Middle frontal gyrus (tissue), 1 donor: ENCODE measurements around the gene ARF4.

Experiments
- DNase-seq: peaks from one replicate; pipeline ENCODE4 v3.0.0-alpha.2; 2015; ENCODE audit warnings: low spot score; ENCODE audit errors: extremely low spot score

The ARF4 gene

DNA sequence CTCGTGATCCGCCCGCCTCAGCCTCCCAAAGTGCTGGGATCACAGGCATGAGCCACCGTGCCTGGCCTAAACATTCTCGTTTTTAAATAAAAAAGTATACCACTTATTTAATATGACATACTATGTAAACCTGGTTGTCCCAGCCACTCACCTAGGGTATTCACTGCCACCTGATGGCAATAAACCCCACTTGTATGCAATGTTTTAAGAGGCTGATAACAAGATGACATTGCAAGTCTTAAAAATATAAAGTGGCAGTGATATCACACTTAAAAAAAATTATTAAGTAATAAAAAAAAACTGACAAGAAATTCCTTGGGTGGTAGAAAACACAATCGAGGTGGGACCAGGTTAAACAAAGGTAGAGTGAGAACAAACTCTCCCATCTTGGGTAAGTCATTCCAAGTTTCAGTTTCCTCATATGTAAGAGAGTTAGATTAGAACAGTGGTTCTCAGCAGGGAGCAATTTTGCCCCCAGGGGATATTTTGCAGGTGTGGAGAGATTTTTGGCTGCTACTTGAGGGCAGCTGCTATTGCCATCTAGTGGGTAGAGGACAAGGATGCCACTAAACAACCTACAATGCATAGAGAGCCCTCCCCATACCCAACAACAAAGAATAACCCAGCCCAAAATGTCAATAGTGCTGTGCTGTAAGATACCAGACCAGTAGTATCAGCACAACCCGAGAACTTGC lies 14.5 kb downstream of the ARF4 start:
- DNase-seq: no peak

DNA sequence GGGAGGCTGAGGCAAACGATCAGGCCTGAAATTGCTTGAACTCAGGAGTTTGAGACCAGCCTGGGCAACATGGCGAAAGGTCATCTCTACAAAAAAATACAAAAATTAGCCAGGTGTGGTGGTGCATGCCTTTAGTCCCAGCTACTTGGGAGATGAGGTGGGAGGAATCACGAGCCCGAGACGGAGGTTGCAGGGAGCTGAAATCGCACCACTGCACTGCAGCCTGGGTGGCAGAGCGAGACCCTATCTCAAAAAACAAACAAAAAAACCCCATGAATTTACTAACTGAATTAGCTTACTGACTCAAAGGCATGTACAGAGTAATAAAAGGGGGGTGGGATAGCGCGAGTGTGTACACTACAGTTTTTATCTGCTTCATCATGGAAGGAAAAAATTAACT lies 19.3 kb downstream of the ARF4 start:
- DNase-seq: no peak

DNA sequence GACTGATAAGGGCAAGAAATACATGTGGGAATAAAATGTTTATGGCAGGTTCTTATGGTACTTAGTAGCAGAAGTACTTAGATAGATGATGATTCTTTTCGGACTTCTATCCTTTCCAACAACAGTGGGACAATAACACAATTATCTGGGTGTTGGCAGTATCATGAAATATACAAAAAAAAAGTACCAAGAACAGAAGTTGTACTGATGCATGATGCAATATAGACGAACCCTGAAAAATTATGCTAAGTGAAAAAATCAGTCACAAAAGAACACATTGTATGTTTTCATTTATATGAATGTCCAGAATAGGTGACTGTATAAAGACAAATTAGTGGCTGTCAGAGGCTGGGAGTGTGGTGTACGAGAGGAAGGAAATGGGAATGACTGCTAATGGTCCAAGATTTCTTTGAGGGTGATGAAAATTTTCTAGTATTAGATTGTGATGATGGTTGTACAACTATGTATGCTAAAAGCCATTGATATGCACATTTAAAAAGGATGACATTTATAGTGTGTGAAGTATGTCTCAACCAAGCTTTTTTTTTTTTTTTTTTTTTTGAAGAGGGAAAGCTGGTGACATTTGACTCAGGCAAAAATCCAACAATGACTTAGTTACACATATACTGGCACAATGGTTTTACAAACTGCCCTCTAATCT lies 21.0 kb downstream of the ARF4 start:
- no peak for DNase-seq

DNA sequence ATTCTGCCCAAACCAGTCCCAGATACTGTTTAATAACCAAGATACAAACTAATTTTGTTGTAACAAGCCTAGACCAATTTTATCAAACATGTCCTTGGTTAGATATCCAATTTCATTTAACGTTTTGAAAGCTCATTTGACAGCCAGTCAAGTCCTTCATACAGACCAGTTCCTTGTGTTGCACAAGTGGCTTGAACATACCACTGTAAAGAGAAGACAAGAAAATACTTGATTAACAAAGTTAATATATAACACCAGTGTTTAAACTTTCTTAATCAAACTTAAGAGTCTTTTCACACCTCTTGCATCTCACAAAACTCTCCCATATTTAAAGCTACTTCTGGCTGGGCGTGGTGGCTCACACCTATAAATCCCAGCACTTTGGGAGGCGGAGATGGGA lies 25.0 kb downstream of the ARF4 start:
- DNase-seq: no peak

DNA sequence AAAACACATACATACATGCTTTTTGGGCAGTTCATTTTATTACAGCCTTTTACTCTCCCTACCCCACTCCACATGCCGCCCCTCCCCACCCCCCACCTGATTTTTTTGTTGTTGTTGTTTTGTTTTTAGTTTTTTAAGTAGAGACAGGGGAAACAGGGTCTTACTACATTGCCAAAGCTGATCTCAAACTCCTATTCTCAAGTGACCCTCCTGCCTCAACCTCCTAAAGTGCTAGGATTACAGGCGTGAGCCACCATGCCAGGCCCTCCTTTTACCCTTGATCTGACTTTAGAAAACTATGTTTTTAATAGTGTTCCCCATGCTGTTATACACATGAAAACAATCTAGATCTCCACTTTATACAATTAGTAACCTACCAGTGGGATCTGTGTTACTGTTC lies 26.3 kb downstream of the ARF4 start:
- no peak for DNase-seq

DNA sequence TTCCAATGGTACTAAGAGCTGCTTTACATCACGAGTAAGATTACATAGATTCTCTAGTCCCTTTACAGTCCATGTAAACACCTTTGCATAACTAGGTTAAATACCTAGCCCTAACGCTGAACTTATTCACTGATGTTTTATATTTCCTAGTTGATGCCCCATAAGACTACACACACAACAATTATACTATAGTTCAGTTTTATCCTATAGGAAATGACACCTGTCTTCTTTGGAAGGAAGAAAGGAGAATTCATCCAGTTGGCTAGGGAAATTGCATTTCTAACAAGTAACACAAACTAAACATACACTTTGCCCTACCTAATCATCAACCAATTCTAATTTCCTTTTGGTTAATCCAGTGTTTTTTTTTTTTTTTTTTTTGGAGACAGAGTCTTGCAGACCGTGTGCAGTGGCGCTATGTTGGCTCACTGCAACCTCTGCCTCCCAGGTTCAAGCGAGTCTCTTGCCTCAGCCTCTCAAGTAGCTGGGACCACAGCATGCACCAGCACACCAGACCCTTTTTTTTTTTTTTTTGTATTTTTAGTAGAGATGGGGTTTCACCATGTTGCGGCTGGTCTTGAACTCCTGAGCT lies 27.2 kb downstream of the ARF4 start:
- no peak for DNase-seq

DNA sequence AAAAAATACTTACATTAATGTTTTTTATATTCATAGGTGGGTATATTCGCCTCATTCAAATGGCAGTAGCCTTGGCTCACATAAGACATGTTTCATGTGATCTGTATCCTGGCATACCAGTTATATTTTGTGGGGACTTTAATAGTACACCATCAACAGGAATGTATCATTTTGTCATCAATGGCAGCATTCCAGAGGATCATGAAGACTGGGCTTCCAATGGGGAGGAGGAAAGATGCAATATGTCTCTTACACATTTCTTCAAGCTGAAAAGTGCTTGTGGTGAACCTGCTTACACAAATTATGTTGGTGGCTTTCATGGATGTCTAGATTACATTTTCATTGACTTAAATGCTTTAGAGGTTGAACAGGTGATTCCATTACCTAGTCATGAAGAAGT lies 37.6 kb downstream of the ARF4 start:
- DNase-seq: no peak

DNA sequence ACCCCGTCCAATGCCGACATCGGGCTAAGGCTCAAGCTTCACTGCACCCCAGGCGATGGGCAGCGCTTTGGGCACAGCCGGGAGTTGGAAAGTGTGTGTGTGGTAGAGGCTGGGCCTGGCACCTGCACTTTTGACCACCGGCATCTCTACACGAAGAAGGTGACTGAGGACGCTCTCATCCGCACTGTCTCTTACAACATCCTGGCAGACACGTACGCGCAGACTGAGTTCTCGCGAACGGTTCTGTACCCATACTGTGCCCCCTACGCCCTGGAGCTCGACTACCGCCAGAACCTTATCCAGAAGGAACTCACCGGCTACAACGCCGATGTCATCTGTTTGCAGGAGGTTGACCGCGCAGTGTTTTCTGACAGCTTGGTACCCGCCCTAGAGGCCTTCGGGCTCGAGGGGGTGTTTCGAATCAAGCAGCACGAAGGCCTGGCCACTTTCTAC lies 40.0 kb downstream of the ARF4 start:
- DNase-seq: no peak

DNA sequence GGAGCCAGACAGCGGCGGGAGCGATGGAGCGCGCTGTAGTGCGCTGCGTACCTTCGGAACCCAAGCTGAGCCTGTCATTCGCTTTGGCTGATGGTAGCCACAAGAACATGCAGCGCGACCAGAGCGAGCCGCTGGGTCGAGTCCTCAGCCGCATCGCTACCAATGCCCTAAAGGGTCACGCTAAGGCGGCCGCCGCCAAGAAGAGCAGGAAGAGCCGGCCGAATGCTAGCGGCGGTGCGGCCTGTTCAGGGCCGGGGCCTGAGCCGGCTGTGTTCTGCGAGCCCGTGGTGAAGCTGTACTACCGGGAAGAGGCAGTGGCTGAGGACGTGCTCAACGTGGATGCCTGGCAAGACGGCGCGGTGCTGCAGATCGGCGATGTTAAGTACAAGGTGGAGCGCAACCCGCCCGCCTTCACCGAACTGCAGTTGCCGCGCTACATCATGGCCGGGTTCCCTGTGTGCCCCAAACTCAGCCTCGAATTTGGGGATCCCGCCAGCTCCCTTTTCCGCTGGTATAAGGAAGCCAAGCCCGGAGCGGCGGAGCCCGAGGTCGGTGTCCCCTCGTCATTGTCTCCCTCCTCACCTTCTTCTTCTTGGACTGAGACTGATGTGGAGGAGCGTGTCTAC lies 40.6 kb downstream of the ARF4 start:
- DNase-seq: no peak

DNA sequence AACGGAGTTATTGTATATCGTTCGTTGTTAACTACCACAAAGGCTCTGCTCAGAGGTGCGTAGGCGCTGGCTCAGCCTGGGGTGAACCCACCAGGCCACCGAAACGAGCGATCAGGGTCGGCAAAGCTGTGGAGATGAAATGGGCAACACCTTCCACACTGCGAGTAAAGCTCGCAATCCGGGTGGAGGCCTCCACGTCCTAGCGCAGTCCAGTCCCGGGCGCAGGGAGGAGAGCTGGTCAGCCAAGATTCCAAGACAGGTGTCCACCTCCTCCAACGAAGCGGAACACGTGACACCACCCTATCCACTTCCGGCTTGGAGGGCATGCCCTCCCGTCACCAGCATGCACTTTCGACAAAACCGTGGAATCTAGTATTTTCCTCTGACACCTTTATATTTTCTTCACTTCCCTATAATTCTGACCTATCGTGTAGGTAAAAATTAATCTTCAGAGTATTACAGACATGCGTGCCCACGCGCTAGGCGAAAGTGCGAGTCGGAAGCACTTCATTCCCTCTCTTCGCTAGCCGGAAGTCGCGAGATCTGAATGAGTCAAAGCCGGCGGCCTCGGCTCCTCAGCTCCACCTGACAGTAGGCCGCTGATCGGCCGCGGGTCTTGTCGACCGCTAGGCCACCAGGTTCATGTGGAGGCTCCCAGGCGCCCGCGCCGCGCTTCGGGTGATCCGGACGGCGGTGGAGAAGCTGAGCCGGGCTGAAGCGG lies 41.2 kb downstream of the ARF4 start, which contains the start of gene PDE12:
Gene PDE12 (plus strand): TSS at position 537 of the 721 bp plus-strand sequence. CDS start 106 bp downstream, at position 643.
- peak; percentile 87 for DNase-seq

DNA sequence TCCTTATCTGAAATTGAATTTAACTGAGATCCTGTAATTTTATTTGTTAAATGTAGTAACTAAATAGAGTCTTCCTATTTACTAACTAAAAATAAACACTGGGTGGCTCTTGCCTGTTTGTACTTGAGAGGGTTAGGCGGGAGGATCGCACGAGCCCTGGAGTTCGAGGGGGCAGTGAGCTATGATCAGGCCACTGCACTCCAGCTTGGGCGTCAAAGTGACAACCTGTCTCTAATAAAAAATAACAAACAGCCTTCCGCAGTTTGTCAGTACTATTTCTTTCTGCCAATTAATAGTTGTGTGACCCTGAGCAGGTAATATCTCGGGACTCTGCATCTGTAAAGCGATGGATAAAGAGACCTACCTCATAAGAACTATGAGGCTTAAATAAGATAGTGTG lies 41.8 kb downstream of the ARF4 start:
- no peak for DNase-seq

DNA sequence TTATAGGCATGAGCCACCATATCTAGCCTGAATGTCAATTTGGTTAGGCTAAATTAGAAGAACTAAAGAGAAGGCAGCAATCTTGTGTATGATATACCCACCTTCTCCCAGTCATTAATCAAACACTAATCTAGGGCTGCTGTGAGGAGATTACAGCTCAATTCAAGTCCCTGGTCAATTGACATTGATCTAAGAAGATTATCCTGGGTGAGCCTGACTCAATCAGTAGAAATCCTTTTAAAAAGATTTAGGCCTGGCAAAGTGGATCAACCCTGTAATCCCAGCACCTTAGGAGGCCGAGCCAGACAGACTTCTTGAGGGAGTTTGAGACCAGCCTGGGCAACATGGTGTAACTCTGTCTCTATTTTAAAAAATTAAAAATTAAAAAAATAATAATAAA lies 50.5 kb downstream of the ARF4 start:
- no peak for DNase-seq

DNA sequence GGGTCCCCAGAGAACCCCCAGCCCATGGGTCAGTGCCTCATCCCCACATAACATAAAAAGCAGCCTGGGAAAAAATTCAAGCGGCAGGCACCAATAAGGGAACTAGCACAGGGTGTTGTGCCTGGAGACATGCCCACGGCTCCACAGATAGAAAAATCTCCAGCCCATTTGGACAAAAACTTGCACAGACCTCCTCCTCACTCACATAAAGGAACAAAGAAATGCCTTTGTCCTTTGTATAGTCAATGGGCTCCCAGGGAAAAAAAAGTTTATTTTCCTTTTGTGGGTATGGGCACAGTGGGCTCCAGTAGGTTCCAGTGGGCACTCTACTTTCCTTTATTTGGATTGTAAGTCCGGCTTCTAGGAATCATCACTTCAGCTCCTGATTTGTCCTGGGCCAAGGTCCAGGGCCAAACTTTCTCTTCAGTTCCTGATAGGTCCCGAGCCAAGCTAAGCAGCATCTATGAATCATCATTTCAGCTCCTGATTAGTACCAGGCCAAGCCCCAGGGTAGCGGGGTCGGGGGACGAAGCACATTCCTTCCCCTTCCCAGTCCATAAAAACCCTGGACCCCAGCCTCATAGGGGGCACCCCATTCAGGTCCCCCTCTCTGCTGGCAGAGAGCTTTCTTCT lies 51.4 kb downstream of the ARF4 start:
- no peak for DNase-seq

DNA sequence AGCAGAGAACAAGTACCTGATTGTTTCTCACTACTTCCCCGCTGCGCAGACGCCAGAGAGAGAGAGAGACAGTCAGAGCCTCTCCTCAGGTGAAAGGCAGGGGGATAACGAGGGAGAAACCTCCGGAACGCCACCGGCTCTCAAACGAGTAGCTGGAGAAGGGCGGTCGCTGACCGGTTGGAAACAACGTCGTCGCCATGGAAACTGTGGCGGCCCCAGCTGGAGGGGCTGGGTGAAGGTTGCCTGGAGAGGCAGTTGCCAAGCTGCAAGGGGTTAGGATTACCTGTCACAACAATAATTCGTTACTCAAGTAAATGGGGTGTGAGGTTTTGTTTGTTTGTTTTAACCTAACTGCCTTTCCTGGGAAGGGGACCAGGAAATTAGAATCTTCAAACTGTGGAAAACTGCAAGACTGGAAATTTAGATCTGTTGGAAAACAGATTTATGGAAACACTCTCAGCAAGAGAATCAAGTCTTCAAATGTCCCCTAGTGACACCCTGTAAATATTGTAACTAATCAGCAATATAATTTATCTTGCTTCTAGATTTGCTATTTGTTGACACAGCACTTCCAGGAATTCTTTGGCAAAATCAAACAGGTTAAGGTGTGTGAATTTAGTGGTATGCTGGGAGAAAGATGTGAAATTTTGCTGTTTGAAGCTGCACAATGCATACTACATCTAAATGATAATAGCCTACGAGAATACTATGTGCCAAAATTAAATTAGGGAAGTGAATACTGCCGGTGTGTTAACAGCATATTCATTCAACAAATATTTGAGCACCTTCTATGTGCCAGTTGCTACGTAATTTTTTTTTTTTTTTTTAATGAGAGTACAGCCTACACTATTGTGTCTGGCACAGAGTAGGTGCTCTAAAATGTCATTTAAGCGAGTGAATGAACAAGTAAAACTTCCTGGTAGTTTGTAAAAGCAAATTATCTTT lies 52.7 kb downstream of the ARF4 start, which contains the start of gene DNAH12:
Gene DNAH12 (minus strand): TSS at position 164 of the 945 bp plus-strand sequence. CDS start 1,474 bp downstream, outside the sequence.
- DNase-seq: no peak

DNA sequence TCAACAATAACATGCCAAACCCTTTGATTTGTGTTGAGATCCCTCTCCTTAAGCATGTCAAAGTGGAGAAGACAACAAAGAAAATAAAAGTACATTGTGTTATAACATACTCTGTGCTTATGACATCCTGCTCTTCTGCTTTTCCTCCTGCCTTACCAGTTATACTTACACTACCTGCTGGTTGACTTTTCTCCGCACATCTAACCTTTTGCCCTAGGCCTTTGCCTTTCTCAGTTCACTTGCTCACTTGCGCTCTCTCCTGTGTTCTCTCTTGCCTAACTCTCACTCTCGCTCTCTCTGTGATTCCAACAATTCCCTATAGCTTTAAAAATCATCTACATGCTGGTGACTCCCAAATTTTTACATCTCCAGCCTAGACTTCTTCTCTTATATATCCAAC lies 58.7 kb downstream of the ARF4 start:
- no peak for DNase-seq

DNA sequence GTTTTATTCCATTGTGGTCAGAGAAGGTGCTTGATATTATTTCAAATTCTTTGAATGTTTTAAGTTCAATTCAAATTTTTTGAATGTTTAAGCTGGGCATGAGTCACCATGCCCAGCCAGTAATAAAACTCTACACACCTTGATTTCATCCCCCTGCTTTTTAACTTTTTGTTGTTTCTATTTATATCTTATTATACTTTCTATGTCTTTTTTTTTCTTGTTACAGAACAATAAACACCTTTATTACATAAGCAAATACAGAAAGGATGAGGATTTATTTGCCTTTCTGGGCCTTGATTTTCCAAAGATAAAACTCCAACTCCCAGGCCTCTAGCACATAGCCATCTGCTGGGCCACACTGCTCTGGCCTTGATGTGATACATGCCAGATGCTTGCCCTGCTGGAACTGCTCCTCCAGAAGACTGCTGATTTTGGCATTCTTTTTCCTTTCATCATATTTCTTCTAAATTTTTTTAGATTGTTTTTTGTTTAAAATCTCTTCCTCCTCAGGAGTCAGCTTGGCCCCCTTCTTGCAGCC lies 67.0 kb downstream of the ARF4 start:
- no peak for DNase-seq
